Measurements from ENCODE around the gene RAB40A.

RAB40A gene

GRCh38 chrX:103538728-103539127 lies 19.4 kb upstream of the RAB40A start:
- H3K4me3 ChIP-seq (ENCODE audit: low read depth, low read length) = no peak overlapping the region
- DNase-seq (ENCODE audit: low read depth) = no peak
- TF ChIP-seq CTCF (IDR thresholded peaks at IDR 0.05; ENCODE audit: low read depth, low read length, missing control alignments) = no peak

GRCh38 chrX:103537871-103538387 lies 18.6 kb upstream of the RAB40A start:
- DNase-seq (ENCODE audit: low read depth) = no peak
- TF ChIP-seq CTCF (IDR thresholded peaks at IDR 0.05; ENCODE audit: low read depth, low read length, missing control alignments) = no peak
- H3K4me3 ChIP-seq (ENCODE audit: low read depth, low read length) = no peak overlapping the region

- H3K4me3 ChIP-seq (ENCODE audit: low read depth, low read length) = no peak overlapping the region
- TF ChIP-seq CTCF (IDR thresholded peaks at IDR 0.05; ENCODE audit: low read depth, low read length, missing control alignments) = no peak
- DNase-seq (ENCODE audit: low read depth) = no peak
Observed at GRCh38 chrX:103536732-103537131, 17.4 kb upstream of the RAB40A start.

- no peak for TF ChIP-seq CTCF (IDR thresholded peaks at IDR 0.05; ENCODE audit: low read depth, low read length, missing control alignments)
- no peak overlapping the region for H3K4me3 ChIP-seq (ENCODE audit: low read depth, low read length)
- no peak for DNase-seq (ENCODE audit: low read depth)
Observed at GRCh38 chrX:103536071-103536470, 16.8 kb upstream of the RAB40A start.

- DNase-seq (ENCODE audit: low read depth) = no peak
- no peak overlapping the region for H3K4me3 ChIP-seq (ENCODE audit: low read depth, low read length)
- no peak for TF ChIP-seq CTCF (IDR thresholded peaks at IDR 0.05; ENCODE audit: low read depth, low read length, missing control alignments)
Observed at GRCh38 chrX:103535206-103535605, 15.9 kb upstream of the RAB40A start.

- peak overlapping the region; percentile 19 for H3K4me3 ChIP-seq (ENCODE audit: low read depth, low read length)
- peak; percentile 66 for TF ChIP-seq CTCF (IDR thresholded peaks at IDR 0.05; ENCODE audit: low read depth, low read length, missing control alignments)
- peak; percentile 26 for DNase-seq (ENCODE audit: low read depth)
Observed at GRCh38 chrX:103533511-103534216, 14.4 kb upstream of the RAB40A start.

GRCh38 chrX:103531002-103531401 lies 11.7 kb upstream of the RAB40A start:
- no peak for TF ChIP-seq CTCF (IDR thresholded peaks at IDR 0.05; ENCODE audit: low read depth, low read length, missing control alignments)
- DNase-seq (ENCODE audit: low read depth) = no peak
- H3K4me3 ChIP-seq (ENCODE audit: low read depth, low read length) = no peak overlapping the region
